C4-2B (cell line): ENCODE measurements around the gene ATAD3A.
"Not testable (repeated sequence)": the region's sequence is repeated elsewhere in the genome, so short reads cannot be mapped to it uniquely, and the experiment has no call there.

Source experiments
- H3K27ac ChIP-seq: fragments of 450-650 bp; 2 replicates; pipeline ENCODE4 v1.5.1; 2017
- CTCF ChIP-seq: fragments of 450-650 bp; conservative IDR thresholded peaks from 2 replicates; pipeline ENCODE4 v1.5.1; 2017; ENCODE audit warnings: mild to moderate bottlenecking
- ZFX ChIP-seq: fragments of 450-650 bp; IDR thresholded peaks from 2 replicates; pipeline ENCODE4 v1.6.1; 2017

The ATAD3A gene

DNA sequence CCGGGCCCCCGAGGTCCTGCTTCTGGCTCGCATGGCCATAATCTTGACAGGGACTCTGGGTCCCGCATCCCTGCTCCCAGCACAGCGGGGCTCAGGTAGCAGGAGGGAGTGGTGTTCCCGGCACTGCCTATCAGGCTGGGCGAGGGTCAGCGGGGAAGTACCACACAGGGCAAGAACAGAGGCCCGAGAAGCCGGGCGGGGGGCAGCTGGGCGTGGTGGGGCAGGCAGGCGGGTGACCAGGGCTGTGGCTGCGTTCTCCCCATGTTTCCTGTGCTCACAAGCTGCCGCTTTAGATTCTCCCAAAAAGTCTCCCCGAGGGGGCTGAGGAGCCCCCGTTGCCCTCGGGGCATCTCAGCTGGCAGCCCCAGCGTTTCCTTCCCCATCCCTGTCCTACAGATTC lies 22.1 kb upstream of the ATAD3A start:
- TF ChIP-seq ZFX (no peak), CTCF (no peak)
- H3K27ac ChIP-seq, result no peak overlapping the region

GRCh38 chr1:1490633-1491230 lies 21.2 kb upstream of the ATAD3A start:
- TF ChIP-seq ZFX, result no peak
- TF ChIP-seq CTCF, result no peak
- no peak overlapping the region for H3K27ac ChIP-seq

DNA sequence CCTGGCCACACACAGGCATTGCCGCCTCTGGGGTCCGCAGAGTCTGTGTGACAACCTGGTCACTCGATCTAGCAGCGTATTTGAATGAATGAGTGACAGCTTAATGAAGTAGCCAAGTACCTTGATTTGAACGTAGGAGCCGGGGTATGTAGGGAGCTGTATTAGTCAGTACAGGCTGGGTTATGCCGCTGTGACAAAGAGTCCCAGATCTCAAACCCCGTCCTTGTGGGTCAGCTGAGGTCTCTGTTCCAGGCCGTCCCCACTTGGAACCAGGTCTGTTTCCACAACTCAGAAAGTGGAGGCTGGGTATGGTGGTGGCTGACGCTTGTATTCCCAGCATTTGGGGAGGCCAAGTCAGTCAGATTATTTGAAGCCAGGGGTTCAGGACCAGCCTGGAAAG lies 20.4 kb upstream of the ATAD3A start:
- no peak for TF ChIP-seq ZFX
- no peak for TF ChIP-seq CTCF
- no peak overlapping the region for H3K27ac ChIP-seq

GRCh38 chr1:1494311-1494710 lies 17.7 kb upstream of the ATAD3A start:
- not testable (repeated sequence) for H3K27ac ChIP-seq

GRCh38 chr1:1495461-1495975 lies 16.4 kb upstream of the ATAD3A start:
- not testable (repeated sequence) for H3K27ac ChIP-seq

DNA sequence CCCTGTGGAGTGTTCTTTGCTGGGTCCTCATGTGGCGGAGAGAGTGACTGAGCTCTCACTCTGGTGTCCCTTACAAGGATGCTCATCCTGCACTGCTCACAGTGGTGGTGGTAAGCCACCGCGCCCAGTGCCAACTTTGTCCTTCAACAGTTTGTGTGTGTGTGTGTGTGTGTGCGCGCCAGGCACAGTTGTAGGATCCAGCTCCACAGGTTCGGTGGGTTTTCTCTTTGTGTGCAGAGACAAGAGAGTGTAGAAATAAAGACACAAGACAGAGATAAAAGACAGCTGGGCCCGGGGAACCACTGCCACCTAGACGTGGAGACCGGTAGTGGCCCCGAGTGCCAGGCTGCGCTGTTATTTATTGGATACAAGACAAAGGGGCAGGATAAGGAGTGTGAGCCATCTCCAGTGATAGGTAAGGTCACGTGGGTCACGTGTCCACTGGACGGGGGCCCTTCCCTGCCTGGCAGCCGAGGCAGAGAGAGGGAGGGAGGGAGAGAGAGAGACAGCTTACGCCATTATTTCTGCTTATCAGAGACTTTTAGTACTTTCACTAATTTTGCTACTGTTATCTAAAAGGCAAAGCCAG lies 7.1 kb upstream of the ATAD3A start:
- TF ChIP-seq CTCF, result peak; percentile 97
- H3K27ac ChIP-seq, result peak overlapping the region; percentile 77

DNA sequence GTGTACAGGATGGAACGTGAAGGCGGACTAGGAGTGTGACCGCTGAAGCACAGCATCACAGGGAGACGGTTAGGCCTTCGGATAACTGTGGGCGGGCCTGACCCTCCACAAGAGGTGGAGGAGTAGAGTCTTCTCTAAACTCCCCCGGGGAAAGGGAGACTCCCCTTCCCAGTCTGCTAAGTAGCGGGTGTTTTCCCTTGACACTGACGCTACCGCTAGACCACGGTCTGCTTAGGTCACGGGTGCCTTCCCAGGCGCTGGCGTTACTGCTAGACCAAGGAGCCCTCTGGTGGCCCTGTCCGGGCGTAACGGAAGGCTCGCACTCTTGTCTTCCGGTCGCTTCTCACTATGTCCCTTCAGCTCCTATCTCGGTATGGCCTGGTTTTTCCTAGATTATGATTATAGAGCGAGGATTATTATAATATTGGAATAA lies 6.6 kb upstream of the ATAD3A start:
- peak; percentile 64 for TF ChIP-seq CTCF
- H3K27ac ChIP-seq, result peak overlapping the region; percentile 77

GRCh38 chr1:1505801-1506200 lies 6.2 kb upstream of the ATAD3A start:
- peak overlapping the region; percentile 77 for H3K27ac ChIP-seq

GRCh38 chr1:1507305-1507704 lies 4.7 kb upstream of the ATAD3A start:
- H3K27ac ChIP-seq, result no peak overlapping the region
- no peak for TF ChIP-seq ZFX
- no peak for TF ChIP-seq CTCF

DNA sequence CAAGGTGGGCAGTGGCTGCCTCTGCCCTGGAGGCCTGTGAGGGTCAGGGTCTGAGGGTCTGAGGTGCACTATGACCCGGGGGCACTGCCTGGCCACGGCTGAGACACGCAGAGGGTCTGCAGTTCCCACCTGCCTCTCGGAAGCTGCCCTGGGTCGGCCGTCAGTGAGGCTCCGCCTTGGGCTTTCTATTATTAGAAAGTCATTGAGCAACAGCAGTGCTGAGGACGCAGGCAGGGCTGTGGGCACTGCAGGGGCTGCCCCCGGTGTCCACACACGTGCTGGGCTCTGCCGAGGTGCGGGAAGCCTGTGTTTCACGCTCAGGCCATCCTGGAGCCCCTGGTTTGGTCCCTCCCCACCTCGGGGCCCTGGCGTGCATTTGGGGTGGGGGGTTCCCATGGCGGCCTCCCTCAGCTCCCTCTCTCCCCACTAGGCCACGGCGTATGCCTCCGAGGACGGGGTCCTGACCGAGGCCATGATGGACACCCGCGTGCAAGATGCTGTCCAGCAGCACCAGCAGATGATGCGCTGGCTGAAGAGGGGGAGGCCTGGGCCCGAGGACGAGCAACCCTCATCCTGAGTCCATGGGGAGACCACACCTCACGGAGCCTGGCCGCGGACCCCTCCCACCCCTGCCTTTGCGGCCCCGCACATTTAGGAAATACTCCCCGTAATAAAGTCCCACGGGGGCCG lies 3.0 kb upstream of the ATAD3A start:
- not testable (repeated sequence) for H3K27ac ChIP-seq

DNA sequence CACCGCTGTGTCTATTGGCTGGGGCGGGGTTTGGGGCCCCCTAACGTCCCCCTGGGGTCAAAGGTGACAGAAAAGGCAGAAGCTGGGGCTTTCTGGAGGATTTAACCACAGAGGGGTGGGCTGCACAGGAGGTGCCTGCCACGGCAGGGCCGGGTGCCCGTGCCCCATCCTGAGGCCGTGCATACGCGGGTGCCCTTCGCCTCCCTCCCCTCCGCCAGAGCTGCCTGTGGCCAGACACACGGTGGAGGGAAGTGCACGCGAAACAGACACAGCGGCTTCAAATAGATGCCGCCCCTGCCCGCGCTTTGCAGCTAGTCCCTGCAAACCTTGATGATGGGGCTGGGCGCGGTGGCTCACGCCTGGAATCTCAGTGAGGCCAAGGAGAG lies 2.5 kb upstream of the ATAD3A start:
- H3K27ac ChIP-seq, result not testable (repeated sequence)
